ENCODE data around the gene CDKL5.

- TF ChIP-seq POLR2A (IDR thresholded peaks at IDR 0.05; ENCODE audit: low read length), result no peak
- TF ChIP-seq GATA1 (IDR thresholded peaks at IDR 0.05; ENCODE audit: low read depth, low read length), result no peak
Observed at GRCh38 chrX:18426004-18426320, 554 bp downstream of the CDKL5 start.
